NCI-H460 (cell line): ENCODE results near the gene JARID2. TPM values are rescaled to one million over a fixed set of nuclear protein-coding genes. Genes with fewer than 3 reads are reported as not detected.

ENCODE experiments used
- DNase-seq: peaks from one replicate; pipeline ENCODE4 v3.0.0-alpha.2; 2016; ENCODE audit warnings: low read depth; ENCODE audit errors: extremely low read depth
- total RNA-seq: library from RNA; depleted of rRNA; stranded (reverse); fragments of >200 nt; shearing (Covaris generic); gene quantifications from 2 replicates; pipeline ENCODE4 v1.2.3, GENCODE V29; 2014

The JARID2 gene
- total RNA-seq, 1 experiment from 2014 or later, result 3.5 TPM

DNA sequence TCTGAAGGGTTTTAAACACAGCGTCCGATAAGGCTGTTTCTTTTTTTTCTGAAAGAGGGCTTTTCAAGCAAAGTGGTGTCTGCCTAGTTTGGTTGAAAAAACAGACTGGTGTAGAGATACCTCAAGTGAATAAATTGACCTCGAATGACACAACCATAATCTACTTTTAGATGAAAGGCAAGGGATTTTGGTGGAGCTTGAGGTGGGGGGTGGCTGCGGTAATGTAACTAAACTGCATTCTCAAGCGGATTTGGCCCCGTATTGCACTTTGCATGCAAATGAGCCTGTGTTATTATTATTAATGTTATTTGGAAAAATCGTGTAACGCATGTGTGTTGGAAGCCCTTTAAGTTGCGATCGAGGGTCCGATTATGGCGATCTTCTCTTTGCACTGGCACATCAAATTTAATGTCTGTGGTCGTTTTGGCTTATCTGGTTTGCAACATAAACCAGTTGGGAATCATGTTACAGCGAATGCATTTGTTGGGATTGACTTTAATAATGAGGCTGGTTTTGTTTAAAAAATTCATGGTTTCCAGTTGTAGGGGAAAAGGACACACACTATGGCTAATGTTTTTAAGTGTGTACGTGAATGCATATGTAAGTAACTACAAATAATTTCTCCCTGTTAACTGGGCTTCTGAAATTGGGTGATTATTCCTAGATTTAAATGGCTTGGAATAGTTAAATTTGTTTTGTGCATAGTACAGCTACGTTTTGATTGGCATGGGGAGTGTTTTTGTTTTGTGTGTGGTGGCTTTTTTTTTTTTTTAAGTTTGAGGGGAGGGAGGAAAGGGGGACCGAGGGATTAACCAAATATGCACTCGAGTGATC, 1.0 kb downstream of the JARID2 start:
- no peak for DNase-seq

DNA sequence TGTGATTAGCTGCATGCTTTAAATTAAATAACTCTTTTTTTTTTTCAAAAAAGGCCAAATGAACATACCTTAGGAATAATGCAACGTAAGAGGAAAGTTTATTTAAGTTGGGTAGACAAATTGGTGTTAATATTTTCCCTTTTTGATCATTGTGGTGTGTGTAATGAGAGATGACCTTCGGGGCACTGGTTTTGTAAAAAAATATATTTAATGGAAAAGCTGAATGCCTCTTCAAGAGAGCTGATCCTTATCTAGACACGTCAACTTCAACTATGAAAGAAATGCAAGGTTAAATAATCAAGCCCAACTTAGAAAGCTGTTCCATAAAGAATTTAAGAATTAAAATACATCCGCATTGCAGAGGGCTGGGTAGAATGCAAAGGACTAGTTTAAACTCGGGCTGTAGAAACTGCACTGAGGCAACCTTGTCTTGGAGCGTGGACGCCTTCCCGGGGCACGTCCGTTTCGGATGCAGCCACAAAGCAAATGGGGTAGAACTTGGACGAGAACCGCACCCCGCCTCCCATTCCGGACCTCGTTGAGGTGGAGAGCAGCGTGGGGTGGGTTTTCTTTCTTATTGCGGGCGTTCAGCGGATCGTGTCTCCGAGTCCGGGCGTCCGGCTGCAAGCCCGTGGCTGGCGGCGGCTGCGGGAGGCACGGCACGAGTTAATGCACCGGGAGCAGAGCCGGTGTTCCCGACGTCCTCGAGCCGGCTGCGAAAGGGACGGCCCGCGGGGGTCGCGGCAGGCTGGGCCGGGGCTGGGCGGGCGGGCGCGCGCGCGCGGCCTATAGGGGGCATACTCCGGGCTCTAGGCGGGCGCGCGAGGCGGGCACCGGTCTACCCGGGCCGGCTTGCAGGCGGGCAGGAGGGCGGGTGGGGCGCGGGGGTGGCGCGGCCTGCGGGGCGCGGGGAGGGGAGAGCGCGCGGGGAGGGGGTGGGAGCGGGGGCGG, 1.9 kb downstream of the JARID2 start:
- DNase-seq, result no peak

DNA sequence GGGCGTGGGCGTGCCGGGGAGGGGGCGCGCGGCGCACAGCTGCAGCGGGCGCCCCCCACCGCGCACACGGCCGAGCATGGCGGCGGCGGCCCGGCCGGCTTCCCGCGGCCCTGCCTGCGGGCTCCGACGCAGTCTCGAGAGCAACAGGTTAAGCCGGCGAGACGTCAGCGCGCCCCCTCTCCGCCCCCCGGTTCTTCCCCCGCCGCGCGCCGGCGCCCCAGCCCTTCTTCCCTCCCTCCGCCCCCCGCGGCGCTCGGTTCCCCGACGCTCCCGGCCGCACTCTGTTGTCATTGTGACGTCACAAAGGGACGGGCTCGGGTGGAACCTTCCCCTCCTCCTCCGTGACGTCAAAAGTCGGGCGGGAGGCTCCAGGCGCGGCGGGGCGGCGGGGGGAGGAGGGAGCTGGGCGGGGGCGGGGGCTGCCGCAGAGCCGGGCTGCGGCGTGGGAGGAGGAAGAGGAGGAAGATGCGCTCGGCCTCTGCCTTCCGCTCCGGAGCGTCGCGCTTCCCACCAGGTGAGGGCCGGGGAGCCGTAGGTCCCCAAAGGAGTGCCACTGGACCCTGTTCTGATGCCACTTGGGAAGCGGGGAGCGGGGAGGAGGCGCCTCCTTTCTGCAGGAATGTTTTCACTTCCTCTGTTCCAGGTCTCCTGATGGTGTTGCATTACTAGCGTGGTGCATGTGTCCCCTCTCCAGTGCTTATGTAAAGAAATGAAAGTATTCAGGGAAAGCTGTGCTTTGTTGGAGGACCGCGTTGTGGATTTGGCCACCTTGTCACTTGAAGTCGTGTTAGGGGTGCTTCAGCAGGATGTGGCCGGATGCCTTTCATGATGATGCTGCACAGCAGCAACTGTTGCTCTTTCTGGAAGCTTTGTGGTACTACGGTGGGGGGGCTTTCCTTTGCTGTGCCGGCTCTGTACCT, 2.8 kb downstream of the JARID2 start:
- DNase-seq, result peak; percentile 94

DNA sequence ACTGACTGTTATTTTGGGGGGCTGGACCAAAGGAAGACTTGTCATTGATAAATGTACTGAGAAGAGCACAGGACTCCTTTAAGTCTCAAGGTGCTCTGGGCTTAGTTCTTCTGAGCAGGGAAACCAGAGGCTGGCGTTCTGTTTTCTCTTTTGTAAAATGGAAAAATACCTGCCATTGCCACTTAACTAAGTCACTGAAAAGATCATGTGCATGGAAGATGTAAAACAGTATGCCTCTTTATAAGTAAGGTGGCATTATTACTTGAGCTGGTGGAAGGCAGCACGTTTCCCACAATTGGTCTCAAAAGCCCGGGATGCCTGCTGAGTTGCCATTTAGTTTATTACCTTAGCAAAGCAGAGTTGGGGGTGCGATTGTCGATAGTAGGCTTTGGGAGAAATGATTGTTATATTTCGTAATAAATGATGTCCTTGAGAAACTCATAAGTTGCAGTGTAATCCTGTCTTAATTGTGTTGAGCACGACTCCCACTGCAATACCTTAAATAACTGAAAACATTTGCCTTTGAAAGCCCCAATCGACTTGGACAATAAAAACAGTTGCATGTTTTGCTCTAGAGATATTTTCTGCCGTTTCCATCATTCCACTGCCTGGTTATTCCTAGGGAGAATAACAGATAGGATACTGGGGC, 3.6 kb downstream of the JARID2 start:
- no peak for DNase-seq

DNA sequence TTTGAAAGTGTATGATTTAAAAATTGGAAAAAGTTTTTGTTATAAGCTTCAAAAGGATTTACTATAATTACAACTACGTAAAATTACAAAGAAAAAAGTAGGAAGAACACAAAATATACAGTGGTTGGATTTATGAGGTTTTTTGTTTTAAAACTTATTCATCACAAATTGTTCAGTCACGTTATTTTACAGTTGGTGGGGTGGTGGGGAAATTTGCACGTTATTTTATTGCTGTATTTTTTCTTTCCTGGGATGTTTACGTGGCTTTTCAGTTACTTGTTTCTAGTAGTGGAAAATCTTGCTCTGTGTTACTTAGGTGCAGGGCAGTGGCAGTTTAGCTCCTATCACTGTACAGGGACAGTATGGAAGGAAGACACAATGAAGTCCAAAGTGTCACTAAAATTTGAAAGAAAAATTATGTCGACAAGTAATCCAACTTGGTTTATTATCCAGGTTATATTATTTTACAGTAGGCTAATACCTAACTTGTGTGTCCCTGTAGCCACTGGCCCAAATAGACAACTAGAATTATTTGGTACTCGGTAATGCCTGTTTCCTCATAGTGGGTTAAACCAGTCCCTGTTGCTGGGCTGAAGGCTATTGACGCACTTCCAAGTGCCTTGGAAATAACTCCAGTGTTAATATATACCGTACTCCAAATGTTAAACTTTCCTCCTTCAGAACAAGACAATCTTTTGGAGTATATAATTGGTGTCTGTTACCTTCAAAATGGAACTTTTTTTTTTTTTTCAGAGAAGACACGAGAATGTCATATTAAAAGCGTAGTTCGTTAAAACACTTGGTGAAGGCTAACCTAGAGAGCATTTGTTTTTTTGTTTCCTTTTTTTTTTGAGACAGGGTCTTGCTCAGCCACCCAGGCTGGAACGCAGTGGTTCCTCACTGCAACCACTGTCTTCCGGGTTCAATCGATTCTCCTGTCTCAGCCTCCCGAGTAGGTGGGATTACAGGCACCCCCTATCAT, 4.6 kb downstream of the JARID2 start:
- DNase-seq, result no peak

DNA sequence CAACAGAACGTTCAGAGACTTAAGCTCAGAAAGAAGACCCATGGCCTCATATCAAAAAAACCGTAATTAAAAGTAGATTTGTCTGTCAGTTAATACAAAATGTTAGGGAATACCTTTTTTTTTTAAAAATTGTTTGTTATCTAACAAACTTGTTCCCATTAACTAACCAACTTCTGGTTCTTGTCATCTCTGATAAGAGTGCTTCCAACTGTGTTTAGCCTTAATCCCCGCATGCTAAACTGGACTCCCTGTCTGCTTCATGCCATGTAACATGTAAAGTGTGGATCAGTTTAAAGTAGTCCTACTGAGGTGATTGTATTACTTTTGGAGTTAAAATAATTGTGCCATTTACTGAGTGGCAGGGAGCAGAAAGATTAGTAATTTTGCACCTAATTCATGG, 6.3 kb downstream of the JARID2 start:
- no peak for DNase-seq

DNA sequence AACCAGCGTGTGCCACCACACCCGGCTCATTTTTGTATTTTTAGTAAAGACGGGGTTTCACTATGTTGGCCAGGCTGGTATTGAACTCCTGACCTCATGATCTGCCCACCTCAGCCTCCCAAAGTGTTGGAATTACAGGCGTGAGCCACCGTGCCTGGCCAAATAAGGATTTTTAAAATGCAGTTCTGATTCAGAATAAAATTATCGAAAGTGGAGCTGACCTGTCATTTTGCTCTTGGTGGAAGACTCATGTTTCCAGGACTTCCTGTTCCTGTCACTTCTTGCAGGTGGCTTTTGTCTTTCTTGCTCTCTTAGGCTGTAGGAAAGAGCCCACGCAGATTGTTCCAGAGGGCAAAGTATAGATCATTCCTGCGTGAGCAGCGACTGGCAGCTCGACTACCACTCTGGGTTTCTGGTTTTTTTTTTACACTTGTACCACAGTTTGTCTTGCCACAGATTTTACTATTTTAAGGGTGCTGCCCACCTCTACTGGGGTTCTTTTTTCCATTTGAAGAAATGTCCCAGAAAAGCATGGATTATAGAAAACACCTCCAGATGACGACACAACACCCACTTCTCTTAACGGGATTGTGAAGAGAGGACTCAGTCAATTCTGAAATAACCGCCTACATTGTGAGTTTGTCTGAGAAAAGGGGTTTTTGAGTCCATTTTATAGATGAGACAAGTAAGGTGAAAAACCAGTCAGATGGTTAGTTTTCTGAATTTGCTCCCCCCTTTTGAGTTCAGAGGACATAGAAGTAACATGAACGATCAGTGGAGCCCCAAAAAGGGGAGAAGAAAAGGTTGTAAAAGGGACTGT, 7.5 kb downstream of the JARID2 start:
- no peak for DNase-seq

DNA sequence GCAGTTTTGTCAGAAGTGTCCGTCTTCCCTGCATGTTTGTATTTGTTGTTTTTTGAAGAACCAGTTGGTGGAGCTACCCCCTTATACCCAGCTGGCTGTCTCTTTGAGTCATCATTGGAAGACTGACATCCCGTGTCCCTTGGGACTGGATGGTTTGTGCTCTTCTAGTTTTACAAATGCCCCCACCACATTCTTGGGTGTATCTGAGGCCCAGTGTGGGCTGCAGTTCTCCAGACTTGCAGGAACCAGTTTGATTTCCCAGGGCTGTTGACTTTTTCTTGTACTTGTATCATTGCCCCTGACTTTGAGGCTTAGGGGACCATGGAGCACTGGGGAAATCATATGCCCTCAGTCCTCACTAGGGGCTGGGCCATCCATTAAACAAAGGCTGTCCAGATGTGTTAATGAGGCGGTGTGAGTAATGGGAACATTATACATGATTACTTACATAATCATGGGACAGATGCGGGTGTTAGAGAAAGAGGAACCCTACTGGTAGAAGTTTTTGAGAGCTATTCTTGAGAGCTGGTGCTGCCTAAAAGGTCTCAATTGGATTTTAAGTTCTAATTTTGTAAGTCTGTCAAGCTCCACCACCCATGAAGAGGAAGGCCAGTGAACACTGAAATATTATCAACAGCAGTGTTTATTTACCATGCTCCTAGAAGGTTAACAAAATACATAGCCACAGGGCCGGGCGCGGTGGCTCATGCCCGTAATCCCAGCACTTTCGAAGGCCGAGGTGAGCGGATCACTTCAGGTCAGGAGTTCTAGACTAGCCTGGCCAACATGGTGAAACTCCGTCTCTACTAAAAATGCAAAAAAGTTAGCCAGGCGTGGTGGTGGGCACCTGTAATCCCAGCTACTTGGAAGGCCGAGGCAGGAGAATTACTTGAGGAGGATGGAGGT, 8.5 kb downstream of the JARID2 start:
- no peak for DNase-seq

DNA sequence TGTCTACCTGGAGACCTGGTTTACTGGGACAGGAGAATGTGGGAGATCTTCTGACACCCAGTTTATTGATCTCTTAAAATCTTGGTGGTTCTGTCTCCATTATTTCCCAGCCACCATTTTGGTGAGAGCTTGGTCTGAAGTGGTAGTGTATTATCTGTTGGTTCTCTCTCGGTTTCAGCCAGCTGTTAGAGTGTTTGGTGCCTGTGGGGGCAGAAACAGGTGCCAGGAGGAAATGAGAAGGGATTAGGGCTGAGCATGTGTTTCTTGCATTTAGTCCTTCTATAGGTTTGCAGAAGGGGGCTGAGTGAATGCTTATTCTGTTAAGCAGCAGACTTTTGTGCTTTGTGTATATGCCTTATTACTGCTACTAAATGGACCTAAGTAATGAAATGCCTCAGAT, 9.6 kb downstream of the JARID2 start:
- no peak for DNase-seq

DNA sequence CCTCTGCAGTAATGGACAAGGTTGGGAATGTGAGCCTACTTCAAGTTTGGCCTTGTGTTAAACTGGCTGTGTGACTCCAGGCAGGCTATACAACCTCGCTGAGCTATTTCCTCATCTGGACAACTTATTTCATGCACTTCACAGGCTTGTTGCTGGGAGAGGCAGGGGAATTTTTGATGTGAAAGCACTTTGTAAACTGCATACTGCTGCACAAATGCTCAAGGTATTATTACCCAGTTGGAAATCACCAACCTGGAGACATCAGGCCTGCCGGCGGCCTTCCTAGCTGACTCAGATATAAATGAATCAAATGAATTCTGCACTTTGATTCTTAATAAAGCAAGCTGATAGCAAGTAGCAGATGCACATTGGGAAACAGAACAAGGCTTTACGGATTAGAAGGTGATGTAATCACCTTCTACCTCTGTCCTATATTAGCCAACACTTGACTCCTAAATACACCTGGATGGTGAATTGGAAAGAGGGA, 10.1 kb downstream of the JARID2 start:
- no peak for DNase-seq

DNA sequence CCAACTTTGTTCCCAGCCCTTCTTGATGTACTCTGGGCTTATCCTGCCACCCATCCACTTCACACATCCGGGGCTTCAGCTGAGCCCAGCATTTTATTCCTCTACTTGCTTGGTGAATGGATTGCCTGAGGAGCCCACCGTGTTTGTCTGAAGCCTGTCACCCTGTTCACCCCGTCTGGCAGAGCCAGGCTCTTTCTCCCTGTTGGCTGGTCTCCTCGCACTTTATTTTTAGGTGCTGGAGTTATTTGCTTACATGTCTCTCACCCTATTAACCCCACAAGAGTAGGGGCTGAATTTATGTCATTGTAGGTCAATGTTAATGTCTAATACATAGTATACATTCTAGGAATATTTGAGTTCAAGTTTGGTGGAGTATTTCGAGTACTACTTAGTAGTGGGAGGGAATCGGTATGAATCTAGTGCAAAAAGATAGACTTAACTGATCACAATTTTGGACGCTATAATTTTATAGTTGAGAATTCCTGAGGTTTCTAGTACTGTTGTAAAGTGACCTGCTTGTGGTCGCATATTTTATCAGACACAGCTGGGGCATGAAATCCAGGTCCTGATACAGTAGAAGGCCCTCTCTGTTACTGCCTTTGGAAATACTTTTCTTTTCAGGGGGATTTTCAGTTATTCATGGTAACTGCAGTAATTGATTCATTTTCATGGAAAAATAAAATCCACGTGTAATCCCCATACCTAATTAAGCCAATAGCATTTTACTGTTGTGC, 10.8 kb downstream of the JARID2 start:
- DNase-seq, result no peak

DNA sequence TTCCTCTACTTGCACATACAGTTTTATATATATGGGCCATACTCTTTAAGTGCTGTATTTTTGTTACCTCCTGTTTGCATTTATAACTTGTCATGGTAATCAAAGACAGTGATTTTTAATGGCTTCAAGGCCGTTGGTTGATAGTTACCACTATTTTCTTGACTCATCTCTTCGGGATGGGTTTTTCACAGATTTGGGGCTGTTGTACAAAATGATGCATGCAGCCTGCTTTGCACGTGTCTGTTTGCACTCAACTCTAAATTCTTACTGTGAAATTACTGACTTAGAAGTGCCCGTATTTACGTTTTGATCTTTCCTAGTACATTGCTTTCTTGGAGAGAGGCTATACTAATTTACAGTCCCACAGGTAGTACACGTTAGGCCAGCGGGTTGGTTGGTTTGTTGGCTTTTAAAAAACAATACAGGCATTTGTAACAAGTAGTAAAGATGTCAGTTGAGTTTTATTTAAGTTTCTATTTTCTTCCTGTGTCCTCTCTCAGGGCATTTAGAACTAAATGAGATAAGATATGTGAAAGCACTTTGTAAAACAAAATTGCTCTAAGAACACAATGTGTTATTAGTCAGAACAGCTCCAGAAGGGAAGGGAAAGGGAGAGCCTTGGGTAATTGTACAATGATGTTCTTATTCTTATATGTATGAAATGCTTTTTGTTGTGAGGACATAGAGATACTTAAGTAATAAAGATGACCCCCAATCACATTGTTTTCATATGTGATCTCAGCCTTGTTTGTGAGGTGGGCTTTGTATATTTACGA, 11.7 kb downstream of the JARID2 start:
- DNase-seq, result no peak

DNA sequence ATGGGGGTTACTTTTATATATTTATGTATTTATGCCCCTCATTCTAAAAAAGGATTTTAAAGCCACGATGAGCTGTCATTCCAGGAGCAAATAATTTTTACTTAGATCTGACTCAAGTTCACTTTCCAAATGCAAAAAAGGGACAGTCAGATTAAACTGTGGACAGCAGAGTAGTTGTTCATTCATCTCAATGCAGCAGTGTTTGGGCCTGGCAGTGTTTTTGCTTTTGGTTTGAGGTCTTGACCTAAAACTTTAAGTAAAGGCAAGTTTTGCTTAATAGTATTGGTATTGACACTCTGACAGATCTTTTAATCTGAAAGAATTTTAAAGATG, 13.9 kb downstream of the JARID2 start:
- DNase-seq, result no peak

DNA sequence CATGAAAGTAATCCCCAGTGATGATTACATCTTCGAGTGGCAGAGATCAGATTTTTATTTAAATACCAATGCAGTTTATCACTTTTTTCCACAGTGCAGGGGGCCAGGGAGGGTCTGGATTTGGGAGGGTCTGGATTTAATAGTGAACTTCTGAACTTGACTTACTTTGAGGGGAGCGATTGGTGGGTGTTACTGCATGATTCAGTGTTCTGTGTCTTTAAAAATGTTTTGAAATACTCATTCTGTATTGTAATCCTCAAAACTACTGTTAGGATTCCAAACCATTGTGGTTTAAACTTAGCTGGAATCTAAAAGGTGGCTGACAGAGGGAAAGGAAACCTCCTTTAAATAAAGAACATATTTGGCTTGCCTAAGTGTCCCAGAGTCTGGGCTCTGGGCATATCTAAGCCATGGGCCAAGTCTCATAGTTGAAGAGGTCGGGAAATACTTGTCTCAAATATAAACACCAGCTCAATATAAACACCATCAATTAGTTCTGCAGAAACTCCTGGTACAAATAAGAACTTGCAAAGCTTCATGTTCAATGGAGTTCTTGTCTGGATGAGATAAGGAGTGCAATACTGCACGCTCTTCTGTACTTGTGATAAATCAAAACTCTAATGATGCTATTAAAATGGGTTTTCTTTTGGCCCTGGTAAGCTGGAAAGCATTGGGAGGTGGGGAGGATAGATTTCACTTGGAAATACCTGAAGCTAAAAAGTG, 14.4 kb downstream of the JARID2 start:
- DNase-seq, result no peak
